Suprapubic skin (tissue), 4 donors: ENCODE results near the gene MFAP1.

ENCODE experiments used
- POLR2A ChIP-seq, 2 donors: fragments of 450-650 bp; IDR thresholded peaks; one replicate each; pipeline ENCODE4 v1.6.1; 2017; ENCODE audit warnings: antibody characterized with exemption in 2 of 2, mild to moderate bottlenecking in 2 of 2, moderate library complexity in 2 of 2
- POLR2AphosphoS5 ChIP-seq, 3 donors: sonication (generic); formaldehyde crosslinking; IDR thresholded peaks; one replicate each; pipeline ENCODE4 v1.6.1; 2017; ENCODE audit warnings: antibody characterized with exemption in 3 of 3
- TF ChIP-seq, protein P1 (sequence below), 2 donors: fragments of 200-600 bp in 1 of 2; fragments of 450-650 bp in 1 of 2; sonication (generic) in 1 of 2; IDR thresholded peaks; one replicate each; pipeline ENCODE4 v1.5.1; 2016 to 2019; ENCODE audit warnings: antibody characterized with exemption in 2 of 2, mild to moderate bottlenecking in 1 of 2, moderate library complexity in 1 of 2

DNA sequence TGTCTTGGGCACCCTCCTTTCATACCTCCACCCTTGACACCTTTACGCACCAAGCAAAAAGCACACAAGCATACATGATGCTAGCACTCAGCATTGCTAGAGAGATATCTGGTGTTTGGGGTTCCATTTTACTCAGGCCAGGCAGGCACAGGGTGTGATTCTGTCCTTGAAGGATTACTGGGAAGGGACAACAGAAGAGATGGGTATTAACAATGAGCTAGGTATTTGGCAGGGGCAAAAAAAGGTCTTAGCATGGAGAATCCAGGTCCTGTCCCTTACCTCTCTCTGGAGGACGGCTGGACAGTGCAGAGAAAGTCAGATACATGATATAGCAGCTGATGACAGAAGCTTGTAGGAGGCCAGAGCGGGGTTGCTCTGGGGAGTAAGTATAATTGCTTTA lies 27.9 kb downstream of the MFAP1 start:
- TF ChIP-seq, protein P1, sequence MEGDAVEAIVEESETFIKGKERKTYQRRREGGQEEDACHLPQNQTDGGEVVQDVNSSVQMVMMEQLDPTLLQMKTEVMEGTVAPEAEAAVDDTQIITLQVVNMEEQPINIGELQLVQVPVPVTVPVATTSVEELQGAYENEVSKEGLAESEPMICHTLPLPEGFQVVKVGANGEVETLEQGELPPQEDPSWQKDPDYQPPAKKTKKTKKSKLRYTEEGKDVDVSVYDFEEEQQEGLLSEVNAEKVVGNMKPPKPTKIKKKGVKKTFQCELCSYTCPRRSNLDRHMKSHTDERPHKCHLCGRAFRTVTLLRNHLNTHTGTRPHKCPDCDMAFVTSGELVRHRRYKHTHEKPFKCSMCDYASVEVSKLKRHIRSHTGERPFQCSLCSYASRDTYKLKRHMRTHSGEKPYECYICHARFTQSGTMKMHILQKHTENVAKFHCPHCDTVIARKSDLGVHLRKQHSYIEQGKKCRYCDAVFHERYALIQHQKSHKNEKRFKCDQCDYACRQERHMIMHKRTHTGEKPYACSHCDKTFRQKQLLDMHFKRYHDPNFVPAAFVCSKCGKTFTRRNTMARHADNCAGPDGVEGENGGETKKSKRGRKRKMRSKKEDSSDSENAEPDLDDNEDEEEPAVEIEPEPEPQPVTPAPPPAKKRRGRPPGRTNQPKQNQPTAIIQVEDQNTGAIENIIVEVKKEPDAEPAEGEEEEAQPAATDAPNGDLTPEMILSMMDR (IDR thresholded peaks at IDR 0.05) = no peak
- TF ChIP-seq POLR2AphosphoS5 (IDR thresholded peaks at IDR 0.05) (no peak), POLR2A (IDR thresholded peaks at IDR 0.05) (no peak)
